Rectal smooth muscle tissue (tissue), 1 donor: ENCODE measurements around the gene TAMALIN.

Source experiments
- H3K27ac ChIP-seq: one replicate; pipeline ENCODE4 v1.7.0; 2013; ENCODE audit warnings: low read depth, low read length, inconsistent platforms
- H3K27me3 ChIP-seq: one replicate; pipeline ENCODE4 v1.7.0; 2013; ENCODE audit warnings: low read length; ENCODE audit not compliant: control insufficient read depth, insufficient read depth
- H3K36me3 ChIP-seq: one replicate; pipeline ENCODE4 v1.7.0; 2013; ENCODE audit warnings: low read length; ENCODE audit not compliant: control insufficient read depth, insufficient read depth
- H3K4me1 ChIP-seq: one replicate; pipeline ENCODE4 v1.7.0; 2013; ENCODE audit warnings: low read length; ENCODE audit not compliant: control insufficient read depth, insufficient read depth
- H3K4me3 ChIP-seq: one replicate; pipeline ENCODE4 v1.7.0; 2013; ENCODE audit warnings: low read length
- H3K9ac ChIP-seq: one replicate; pipeline ENCODE4 v1.7.0; 2013; ENCODE audit warnings: low read length

The TAMALIN gene

DNA sequence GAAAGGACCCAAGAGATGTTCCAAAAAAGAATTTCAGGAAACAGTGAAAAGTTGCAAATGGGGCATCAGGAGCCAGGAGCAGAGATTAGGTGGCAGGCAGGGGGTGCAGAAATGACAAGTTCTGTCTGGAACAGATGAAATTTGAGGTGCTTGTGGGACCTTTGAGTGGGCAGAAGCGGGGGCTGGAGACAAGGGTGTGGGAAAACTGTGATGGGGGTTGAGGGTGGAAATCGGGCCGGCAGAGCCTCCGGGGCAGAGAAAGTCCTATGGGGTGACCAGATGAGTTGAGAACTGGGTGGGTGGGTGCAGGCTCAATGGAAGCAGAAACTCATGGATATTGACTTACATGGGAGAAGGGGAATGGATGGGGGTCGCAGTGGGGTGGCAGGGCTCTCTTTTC, 42.9 kb downstream of the TAMALIN start:
- Histone ChIP-seq H3K4me3 (no peak overlapping the region), H3K27ac (no peak overlapping the region), H3K4me1 (peaks cover 28% of the 10 kb centered on the region), H3K9ac (no peak overlapping the region), H3K27me3 (no peaks in the 10 kb centered on the region), H3K36me3 (no peaks in the 10 kb centered on the region)

- Histone ChIP-seq H3K4me3 (peak overlapping the region; percentile 85), H3K36me3 (peaks cover 3% of the 10 kb centered on the region), H3K27me3 (no peaks in the 10 kb centered on the region), H3K9ac (peak overlapping the region; percentile 98), H3K4me1 (peaks cover 24% of the 10 kb centered on the region), H3K27ac (peak overlapping the region; percentile 94)
Observed at GRCh38 chr12:52050116-52050757, 43.5 kb downstream of the TAMALIN start.

DNA sequence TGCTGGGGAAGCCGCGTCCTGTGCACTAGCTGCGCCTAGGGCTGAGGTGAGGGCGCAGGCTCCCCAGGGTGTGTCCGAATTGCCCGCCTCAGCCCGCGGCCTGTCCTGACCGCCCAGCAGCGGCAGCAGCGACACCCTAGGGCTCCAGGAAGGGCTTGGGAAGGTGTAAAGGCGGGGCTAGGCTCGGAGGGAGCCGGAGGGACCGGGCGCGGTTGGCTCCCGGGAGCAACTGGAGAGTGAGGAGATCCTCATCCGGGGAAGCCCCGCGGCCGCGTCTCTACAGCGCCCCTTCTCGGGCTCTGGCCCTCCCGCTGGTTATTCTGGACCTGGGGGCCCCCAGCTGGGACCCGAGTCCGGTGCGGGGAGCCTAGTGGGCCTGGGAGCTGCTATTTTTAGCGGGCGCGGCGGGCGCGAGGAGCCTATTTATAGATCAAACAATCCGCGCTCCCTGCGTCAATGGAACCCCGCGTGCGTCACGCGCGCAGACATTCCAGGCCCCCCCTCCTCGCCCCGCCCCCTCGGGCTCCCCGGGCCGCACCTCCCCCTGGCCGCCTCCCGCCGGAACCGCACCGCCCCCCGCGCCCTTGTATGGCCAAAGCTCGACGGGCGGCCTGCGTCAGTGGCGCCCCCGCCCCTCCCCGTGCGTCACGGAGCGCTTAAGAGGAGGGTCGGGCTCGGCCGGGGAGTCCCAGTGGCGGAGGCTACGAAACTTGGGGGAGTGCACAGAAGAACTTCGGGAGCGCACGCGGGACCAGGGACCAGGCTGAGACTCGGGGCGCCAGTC, 44.2 kb downstream of the TAMALIN start, which contains the start of gene NR4A1:
NR4A1 (plus strand) TSS at position 685 of the 784 bp plus-strand sequence. CDS start 2,887 bp downstream, outside the sequence.
- no peaks in the 10 kb centered on the region for H3K27me3 ChIP-seq
- H3K36me3 ChIP-seq = peaks cover 6% of the 10 kb centered on the region
- peak within 1 kb of the TSS; percentile 98 for H3K9ac ChIP-seq
- peak within 1 kb of the TSS; percentile 91 for H3K4me3 ChIP-seq
- peaks cover 17% of the 10 kb centered on the region for H3K4me1 ChIP-seq
- H3K27ac ChIP-seq = peak within 1 kb of the TSS; percentile 94

- peak overlapping the region; percentile 91 for H3K4me3 ChIP-seq
- peak overlapping the region; percentile 5 for H3K9ac ChIP-seq
- peaks cover 14% of the 10 kb centered on the region for H3K36me3 ChIP-seq
- peak overlapping the region; percentile 83 for H3K27ac ChIP-seq
- peaks cover 15% of the 10 kb centered on the region for H3K4me1 ChIP-seq
- H3K27me3 ChIP-seq = no peaks in the 10 kb centered on the region
Observed at GRCh38 chr12:52052468-52053186, 45.9 kb downstream of the TAMALIN start.

- Histone ChIP-seq H3K36me3 (peaks cover 15% of the 10 kb centered on the region), H3K27ac (peak overlapping the region; percentile 38), H3K4me1 (peaks cover 15% of the 10 kb centered on the region), H3K9ac (no peak overlapping the region), H3K4me3 (peak overlapping the region; percentile 91), H3K27me3 (no peaks in the 10 kb centered on the region)
Observed at GRCh38 chr12:52053536-52054209, 46.9 kb downstream of the TAMALIN start.

- Histone ChIP-seq H3K4me3 (peak overlapping the region; percentile 91), H3K4me1 (peaks cover 15% of the 10 kb centered on the region), H3K36me3 (peaks cover 17% of the 10 kb centered on the region), H3K27ac (peak overlapping the region; percentile 38), H3K9ac (no peak overlapping the region), H3K27me3 (no peaks in the 10 kb centered on the region)
Observed at GRCh38 chr12:52054231-52054832, 47.6 kb downstream of the TAMALIN start.

GRCh38 chr12:52054833-52055730, 48.3 kb downstream of the TAMALIN start:
- peaks cover 15% of the 10 kb centered on the region for H3K4me1 ChIP-seq
- H3K27ac ChIP-seq = peak overlapping the region; percentile 30
- no peaks in the 10 kb centered on the region for H3K27me3 ChIP-seq
- H3K4me3 ChIP-seq = no peak overlapping the region
- H3K9ac ChIP-seq = no peak overlapping the region
- H3K36me3 ChIP-seq = peaks cover 17% of the 10 kb centered on the region

DNA sequence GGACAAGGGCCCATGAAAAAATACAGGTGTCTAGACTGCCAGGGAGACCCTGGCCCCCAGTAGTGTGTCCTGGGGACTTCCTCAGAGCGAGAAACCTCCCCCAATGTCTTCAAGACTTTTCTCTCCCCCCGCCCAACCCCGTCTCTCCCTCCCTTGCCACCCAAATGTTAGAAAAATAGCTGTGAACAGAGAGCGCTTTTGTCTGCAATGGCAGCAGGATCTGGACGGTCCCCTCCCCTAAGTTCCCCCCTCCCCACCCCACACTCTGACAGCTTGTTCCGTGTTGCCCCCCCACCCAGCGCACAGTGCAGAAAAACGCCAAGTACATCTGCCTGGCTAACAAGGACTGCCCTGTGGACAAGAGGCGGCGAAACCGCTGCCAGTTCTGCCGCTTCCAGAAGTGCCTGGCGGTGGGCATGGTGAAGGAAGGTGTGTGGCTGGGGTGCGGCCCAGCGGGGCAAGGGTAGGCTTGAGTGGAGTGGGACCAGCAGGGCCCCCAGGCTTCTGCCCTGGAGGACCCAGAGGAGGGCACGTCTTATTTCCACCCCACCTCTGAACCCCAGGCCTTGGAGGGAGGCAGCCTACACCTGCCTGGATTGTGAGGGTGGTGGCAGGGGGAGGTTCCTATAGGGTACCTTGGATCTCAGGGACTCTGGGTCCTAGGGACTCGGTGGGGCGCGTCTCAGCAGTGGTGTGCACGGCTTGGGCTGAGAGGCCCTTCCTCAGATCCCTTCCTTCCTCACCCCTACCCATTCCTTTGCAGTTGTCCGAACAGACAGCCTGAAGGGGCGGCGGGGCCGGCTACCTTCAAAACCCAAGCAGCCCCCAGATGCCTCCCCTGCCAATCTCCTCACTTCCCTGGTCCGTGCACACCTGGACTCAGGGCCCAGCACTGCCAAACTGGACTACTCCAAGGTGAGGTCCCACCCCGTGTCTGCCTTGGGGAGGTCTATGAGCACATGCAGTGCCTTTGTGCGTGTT, 49.3 kb downstream of the TAMALIN start:
- no peak overlapping the region for H3K4me3 ChIP-seq
- peaks cover 9% of the 10 kb centered on the region for H3K4me1 ChIP-seq
- H3K9ac ChIP-seq = no peak overlapping the region
- H3K27ac ChIP-seq = peak overlapping the region; percentile 30
- H3K27me3 ChIP-seq = no peaks in the 10 kb centered on the region
- H3K36me3 ChIP-seq = peaks cover 17% of the 10 kb centered on the region

- no peak overlapping the region for H3K4me3 ChIP-seq
- H3K36me3 ChIP-seq = peaks cover 17% of the 10 kb centered on the region
- peaks cover 2% of the 10 kb centered on the region for H3K4me1 ChIP-seq
Observed at GRCh38 chr12:52056801-52057637, 50.3 kb downstream of the TAMALIN start.

More at GRCh38 chr12:52056801-52057637, 50.3 kb downstream of the TAMALIN start:
- Histone ChIP-seq H3K27me3 (no peaks in the 10 kb centered on the region), H3K27ac (no peak overlapping the region), H3K9ac (no peak overlapping the region)
